AG04450 (cell line): Measurements from ENCODE around the gene SLC1A5. TPM values are rescaled to one million over a fixed set of nuclear protein-coding genes. Genes with fewer than 3 reads are reported as not detected.
"Not testable (repeated sequence)": the region's sequence is repeated elsewhere in the genome, so short reads cannot be mapped to it uniquely, and the experiment has no call there.

Source experiments
- CTCF ChIA-PET: fragments of 300-600, 350-600 bp; formaldehyde crosslinking; extraction: SDS; loops from one replicate; lab custom pipeline; 2022; ENCODE audit warnings: antibody characterized with exemption, inconsistent platforms; lab: Charles Lee
- POLR2A ChIA-PET: fragments of 350-600 bp; formaldehyde crosslinking; extraction: SDS; loops from one replicate; lab custom pipeline; 2021; ENCODE audit warnings: antibody characterized with exemption, inconsistent platforms; lab: Yijun Ruan, JAX
- DNase-seq: peaks from one replicate; pipeline ENCODE4 v3.0.0-alpha.2; 2011; ENCODE audit warnings: low read depth, low spot score
- H3K27ac ChIP-seq: one replicate; pipeline ENCODE4 v1.5.1; 2012; ENCODE audit warnings: low read depth, low read length, control low read depth
- H3K27me3 ChIP-seq: one replicate; pipeline ENCODE4 v1.6.0; 2012; ENCODE audit warnings: low read length; ENCODE audit not compliant: control insufficient read depth, insufficient read depth
- H3K4me3 ChIP-seq: 2 replicates; pipeline ENCODE4 v1.5.1; 2011; ENCODE audit warnings: mild to moderate bottlenecking, low read depth, low read length, control low read depth
- H3K9me3 ChIP-seq: 2 replicates; pipeline ENCODE4 v1.5.1; 2012; ENCODE audit warnings: low read length; ENCODE audit not compliant: control insufficient read depth, insufficient read depth
- polyA plus RNA-seq: library from polyadenylated mRNA; depleted of rRNA; stranded (reverse); fragments of >200 nt; gene quantifications from 2 replicates; pipeline ENCODE4 v1.2.3, GENCODE V29; 2011
- TF ChIP-seq, protein P1 (sequence below): IDR thresholded peaks from 2 replicates; pipeline ENCODE4 v1.5.1; 2011; ENCODE audit warnings: low read depth, low read length, control low read depth, inconsistent platforms

Gene SLC1A5
- polyA plus RNA-seq, 1 experiment, result 314 TPM

DNA sequence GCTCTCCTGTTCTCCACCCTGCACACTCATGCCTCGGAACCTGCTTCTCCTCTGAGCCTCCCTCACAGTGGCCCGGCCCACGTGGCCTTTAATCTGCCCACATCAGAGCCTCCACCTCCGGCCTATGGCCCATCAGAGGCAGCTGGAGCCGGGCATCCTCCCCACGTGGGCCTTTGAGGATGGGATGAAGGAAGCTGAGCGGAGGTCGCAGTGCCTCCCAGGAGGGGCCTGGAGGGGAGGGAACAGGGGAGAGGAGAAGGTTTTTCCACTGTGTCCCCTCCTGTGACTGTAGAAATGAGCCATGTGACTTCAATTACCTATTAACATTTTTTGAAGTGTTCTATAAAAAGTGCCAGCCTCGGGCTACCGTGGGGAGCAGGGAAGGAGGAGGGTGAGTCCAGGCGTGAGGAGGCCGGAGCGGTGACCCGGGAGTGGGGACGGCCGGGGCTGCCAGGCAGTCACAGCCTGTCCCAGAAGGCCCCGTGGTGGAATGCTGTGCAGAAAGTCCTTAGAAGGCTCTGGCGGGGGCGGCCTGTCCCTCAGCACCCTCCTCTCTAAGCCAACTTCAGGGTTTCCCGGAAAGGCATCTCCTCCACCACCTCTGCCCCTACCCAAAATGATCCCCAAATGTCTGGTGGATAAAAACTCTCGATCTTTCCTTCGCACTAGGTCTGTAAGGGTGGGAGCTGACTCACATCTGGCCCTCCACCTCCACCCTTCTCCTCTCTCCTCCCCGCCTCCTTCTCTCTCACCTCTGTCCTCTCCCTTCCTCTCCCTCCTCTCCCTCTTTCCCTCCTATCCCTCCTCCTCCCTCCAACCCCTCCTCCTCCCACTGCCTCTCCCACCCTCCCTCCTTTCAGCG lies 24.8 kb upstream of the SLC1A5 start:
- POLR2A ChIA-PET, result no interaction called here
- Histone ChIP-seq H3K27ac (no peak overlapping the region), H3K27me3 (no peaks in the 10 kb centered on the region), H3K9me3 (no peaks in the 10 kb centered on the region; the same call in 1 of the 2 replicates), H3K4me3 (no peak overlapping the region)
- TF ChIP-seq, protein P1, sequence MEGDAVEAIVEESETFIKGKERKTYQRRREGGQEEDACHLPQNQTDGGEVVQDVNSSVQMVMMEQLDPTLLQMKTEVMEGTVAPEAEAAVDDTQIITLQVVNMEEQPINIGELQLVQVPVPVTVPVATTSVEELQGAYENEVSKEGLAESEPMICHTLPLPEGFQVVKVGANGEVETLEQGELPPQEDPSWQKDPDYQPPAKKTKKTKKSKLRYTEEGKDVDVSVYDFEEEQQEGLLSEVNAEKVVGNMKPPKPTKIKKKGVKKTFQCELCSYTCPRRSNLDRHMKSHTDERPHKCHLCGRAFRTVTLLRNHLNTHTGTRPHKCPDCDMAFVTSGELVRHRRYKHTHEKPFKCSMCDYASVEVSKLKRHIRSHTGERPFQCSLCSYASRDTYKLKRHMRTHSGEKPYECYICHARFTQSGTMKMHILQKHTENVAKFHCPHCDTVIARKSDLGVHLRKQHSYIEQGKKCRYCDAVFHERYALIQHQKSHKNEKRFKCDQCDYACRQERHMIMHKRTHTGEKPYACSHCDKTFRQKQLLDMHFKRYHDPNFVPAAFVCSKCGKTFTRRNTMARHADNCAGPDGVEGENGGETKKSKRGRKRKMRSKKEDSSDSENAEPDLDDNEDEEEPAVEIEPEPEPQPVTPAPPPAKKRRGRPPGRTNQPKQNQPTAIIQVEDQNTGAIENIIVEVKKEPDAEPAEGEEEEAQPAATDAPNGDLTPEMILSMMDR, result no peak
- no peak for DNase-seq
- CTCF ChIA-PET, result no interaction called here

DNA sequence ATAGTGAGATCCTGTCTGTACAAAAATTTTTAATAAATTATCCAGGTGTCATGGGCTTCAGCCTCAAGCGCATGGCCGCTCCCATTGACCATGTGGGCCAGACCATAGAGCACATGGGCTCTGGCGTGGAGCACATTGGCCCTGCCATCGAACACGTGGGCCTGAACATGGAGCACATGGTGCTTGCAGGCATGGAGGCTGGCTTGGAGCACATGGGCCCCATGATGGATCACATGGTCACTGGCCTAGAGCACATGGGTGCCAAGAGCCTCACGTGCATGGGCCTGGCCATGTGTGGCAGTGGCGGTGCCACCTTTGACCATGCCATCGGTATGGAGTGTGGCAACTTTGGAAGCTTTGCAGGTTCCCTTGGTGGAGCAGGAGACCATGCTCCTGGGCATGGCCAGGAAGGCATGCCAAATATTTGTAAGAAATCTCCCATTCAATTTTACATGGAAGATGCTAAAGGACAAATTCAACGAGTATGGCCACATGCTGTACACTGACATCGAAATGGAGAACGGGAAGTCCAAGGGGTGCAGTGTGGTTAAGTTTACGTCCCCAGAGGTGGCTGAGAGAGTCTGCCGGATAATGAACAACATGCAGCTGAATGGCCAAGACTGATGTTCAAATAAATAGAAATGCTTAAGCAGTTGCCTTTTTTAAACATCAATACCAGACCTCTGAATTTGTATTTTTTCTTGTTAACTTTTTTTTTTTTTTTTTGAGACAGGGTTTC lies 21.3 kb upstream of the SLC1A5 start:
- Histone ChIP-seq H3K9me3 (no peaks in the 10 kb centered on the region), H3K27ac (no peak overlapping the region), H3K4me3 (no peak overlapping the region), H3K27me3 (no peaks in the 10 kb centered on the region)
- TF ChIP-seq, protein P1, result no peak
- CTCF ChIA-PET, result interaction anchor here (0.7 kb wide), 2 partner anchors 30 to 204 kb away, joined by 3 to 4 read pairs; no protein-coding TSS in a partner anchor
- no peak for DNase-seq
- POLR2A ChIA-PET, result no interaction called here

DNA sequence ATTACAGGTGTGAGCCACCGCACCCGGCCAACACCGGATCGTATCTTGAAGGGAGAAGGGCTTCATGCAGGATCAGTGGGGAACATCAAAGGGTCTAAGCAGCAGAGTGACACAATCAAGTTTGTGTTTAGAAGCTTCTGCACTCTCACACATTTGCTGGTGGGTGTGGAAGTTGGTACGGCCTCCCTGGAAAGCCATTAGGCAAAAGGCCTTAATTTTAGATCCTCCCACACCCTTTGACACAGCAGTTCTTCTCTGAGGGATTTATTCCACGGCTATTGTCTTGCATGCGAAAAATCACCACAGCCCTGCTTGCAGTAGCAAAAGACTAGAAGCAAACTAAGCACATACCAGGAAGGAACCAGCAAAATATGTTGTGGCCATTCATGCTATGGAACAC lies 18.3 kb upstream of the SLC1A5 start:
- ChIA-PET POLR2A (no interaction called here), CTCF (no interaction called here)
- no peak for DNase-seq
- Histone ChIP-seq H3K27me3 (no peaks in the 10 kb centered on the region), H3K27ac (no peak overlapping the region), H3K9me3 (no peaks in the 10 kb centered on the region), H3K4me3 (no peak overlapping the region)
- TF ChIP-seq, protein P1, result no peak

DNA sequence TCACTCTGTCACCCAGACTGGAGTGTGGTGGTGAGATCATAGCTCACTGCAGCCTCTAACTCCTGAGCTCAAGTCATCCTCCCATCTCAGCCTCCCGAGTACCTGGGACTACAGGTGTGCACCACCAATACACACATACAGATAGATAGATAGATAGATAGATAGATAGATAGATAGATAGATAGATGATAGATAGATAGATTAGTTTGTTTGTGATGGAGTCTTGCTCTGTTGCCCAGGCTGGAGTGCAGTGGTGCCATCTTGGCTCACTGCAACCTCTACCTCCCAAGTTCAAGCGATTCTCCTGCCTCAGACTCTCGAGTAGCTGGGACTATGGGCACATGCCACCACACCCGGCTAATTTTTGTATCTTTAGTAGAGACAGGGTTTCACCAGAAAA lies 16.0 kb upstream of the SLC1A5 start:
- H3K9me3 ChIP-seq, H3K4me3 ChIP-seq, H3K27ac ChIP-seq, DNase-seq, CTCF ChIA-PET, POLR2A ChIA-PET, H3K27me3 ChIP-seq: not testable (repeated sequence)

DNA sequence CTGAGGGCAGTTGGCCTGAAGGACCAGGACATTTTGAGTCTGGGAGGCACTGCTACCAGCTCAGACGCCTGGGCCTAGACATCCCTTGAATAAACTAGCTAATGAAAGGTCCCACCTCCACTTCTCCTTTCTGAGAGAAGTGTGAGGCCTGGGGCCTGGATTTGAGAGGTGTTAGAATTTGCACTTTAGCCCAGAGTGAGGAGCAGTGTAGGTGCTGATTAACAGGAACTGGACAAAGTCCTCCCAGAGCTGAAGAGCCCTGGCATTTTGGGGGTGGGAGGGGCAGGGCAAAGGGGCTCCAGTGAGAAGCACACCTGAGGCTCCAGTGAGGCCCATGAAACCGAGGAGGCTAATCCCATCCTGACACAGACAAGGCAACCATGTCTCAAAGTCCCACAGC lies 15.2 kb upstream of the SLC1A5 start:
- CTCF ChIA-PET, result no interaction called here

More for the DNA sequence above, 15.2 kb upstream of the SLC1A5 start:
- Histone ChIP-seq H3K27ac (no peak overlapping the region), H3K4me3 (no peak overlapping the region), H3K9me3 (no peaks in the 10 kb centered on the region), H3K27me3 (no peaks in the 10 kb centered on the region)
- DNase-seq, result no peak
- POLR2A ChIA-PET, result no interaction called here
- TF ChIP-seq, protein P1, result no peak
